ENCODE results near the gene HBQ1. TPM values are rescaled to one million over a fixed set of nuclear protein-coding genes. Genes with fewer than 3 reads are reported as not detected.
"Not testable (repeated sequence)": the region's sequence is repeated elsewhere in the genome, so short reads cannot be mapped to it uniquely, and the experiment has no call there.

The HBQ1 gene
- total RNA-seq, 2 donors from 2014 or later = not detected

- intact Hi-C loops (cut with DNase I, micrococcal nuclease) = no loop called here
- DNase-seq (no peak), ATAC-seq (no peak)
Measured at GRCh38 chr16:159136-159849, 21.0 kb upstream of the HBQ1 start.

DNA sequence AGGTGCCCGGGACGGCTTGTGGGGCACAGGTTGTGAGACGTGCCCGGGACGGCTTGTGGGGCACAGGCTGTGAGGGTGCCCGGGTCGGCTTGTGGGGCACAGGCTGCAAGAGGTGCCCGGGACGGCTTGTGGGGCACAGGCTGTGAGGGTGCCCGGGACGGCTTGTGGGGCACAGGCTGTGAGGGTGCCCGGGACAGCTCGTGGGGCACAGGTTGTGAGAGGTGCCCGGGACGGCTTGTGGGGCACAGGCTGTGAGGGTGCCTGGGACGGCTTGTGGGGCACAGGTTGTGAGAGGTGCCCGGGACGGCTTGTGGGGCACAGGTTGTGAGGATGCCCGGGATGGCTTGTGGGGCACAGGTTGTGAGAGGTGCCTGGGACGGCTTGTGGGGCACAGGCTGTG lies 20.0 kb upstream of the HBQ1 start:
- DNase-seq; intact Hi-C loops (cut with DNase I, micrococcal nuclease); ATAC-seq: not testable (repeated sequence)

DNA sequence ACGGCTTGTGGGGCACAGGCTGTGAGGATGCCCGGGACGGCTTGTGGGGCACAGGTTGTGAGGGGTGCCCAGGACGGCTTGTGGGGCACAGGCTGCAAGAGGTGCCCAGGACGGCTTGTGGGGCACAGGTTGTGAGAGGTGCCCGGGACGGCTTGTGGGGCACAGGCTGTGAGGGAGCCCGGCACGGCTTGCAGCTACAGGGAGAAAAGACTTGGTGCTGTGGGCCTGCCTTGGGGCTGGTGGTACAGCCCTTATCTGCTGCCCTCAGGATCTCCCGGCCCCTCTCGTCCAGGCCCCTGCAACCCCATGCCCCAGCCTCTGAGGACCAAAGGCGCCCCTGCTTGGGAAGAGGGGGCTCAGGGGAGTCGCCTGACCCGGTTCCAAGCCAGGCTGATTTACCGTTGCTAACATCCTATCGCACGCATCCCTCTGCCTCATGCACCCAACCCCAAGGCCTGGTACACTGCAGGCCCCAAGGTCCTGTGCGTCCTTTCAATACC lies 19.5 kb upstream of the HBQ1 start:
- intact Hi-C loops (cut with DNase I, micrococcal nuclease) = no loop called here
- ATAC-seq = no peak
- no peak for DNase-seq

GRCh38 chr16:162271-162991 lies 17.8 kb upstream of the HBQ1 start:
- no peak for DNase-seq
- no peak for ATAC-seq
- intact Hi-C loops (cut with DNase I, micrococcal nuclease) = no loop called here

- DNase-seq; intact Hi-C loops (cut with DNase I, micrococcal nuclease); ATAC-seq: not testable (repeated sequence)
Measured at GRCh38 chr16:163139-163538, 17.1 kb upstream of the HBQ1 start.

DNA sequence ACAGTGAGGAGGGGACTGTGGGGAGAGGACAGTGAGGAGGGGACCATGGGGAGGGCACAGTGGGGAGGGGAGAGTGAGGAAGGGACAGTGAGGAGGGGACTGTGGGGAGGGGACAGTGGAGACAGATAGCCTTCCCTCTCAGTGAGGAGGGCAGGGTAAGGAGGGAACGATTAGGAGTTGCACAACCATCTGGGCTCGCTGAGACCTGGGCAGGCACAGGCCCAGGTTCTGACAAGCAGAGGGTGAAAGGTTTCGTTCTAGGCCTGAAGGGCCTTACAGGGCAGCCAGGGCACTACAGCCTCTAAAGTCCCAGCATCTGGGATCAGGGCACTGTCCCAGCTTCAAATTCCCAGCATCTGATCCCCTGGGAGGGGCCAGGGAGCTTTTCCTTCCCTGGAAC lies 16.6 kb upstream of the HBQ1 start:
- ATAC-seq; intact Hi-C loops (cut with DNase I, micrococcal nuclease): not testable (repeated sequence)
- peak in 1 of 2 donors; percentile 17 for DNase-seq

DNA sequence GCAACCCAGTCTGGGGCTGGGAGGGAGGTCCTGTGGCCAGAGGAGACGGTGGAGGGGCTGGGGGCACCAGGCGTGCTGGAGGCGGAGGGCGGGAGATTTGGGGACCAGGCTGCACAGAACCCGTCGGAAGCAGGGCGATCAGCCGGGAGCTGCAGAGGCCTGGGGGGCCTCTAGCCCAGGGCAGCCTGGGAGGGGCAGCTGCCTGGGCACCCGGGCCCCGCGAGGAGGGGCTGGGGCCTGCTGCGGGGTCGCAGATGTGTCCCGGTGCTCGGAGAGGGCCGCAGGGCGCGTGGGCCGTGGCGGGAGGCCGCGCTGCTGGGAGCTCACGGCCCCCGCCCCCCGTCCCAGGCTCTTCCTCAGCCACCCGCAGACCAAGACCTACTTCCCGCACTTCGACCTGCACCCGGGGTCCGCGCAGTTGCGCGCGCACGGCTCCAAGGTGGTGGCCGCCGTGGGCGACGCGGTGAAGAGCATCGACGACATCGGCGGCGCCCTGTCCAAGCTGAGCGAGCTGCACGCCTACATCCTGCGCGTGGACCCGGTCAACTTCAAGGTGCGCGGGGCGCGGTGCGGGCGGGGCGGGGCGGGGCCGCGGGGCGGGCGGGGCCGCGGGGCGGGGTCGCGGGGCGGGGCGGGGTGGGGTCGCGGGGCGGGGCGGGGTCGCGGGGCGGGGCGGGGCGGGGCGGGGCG lies 16.0 kb upstream of the HBQ1 start:
- ATAC-seq = peak; percentile 45
- DNase-seq; intact Hi-C loops (cut with DNase I, micrococcal nuclease): not testable (repeated sequence)

DNA sequence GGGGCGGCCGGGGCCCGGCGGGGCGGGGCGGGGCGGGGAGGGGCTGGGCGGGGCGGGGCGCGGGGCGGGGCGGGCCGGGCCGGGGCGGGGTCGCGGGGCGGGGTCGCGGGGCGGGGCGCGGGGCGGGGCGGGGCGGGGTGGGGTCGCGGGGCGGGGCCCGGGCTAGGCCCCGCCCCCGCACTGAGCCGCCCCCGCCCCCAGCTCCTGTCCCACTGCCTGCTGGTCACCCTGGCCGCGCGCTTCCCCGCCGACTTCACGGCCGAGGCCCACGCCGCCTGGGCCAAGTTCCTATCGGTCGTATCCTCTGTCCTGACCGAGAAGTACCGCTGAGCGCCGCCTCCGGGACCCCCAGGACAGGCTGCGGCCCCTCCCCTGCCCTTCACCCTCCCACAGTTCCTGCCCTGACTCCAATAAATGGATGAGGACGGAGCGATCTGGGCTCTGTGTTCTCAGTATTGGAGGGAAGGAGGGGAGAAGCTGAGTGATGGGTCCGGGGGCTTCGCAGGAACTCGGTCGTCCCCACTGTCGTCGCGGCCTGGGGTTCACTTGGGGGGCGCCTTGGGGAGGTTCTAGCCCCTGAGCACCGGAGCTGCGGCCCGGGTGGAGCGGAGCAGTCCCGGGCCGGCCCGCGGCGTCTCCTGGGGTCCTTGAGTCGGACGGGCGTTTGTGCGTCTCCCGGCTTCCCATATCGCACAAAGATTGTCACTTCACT lies 15.3 kb upstream of the HBQ1 start:
- intact Hi-C loops (cut with DNase I, micrococcal nuclease) = no loop called here
- ATAC-seq = no peak
- DNase-seq = no peak

GRCh38 chr16:165539-166374 lies 14.5 kb upstream of the HBQ1 start, which contains the start of gene HBM:
TSS of gene HBM (plus strand) at chr16:165978. CDS start at chr16:165998, 20 bp downstream.
- intact Hi-C loops (cut with DNase I, micrococcal nuclease) = no loop called here
- no peak for ATAC-seq
- DNase-seq = peak in 1 of 2 donors; percentile 19

DNA sequence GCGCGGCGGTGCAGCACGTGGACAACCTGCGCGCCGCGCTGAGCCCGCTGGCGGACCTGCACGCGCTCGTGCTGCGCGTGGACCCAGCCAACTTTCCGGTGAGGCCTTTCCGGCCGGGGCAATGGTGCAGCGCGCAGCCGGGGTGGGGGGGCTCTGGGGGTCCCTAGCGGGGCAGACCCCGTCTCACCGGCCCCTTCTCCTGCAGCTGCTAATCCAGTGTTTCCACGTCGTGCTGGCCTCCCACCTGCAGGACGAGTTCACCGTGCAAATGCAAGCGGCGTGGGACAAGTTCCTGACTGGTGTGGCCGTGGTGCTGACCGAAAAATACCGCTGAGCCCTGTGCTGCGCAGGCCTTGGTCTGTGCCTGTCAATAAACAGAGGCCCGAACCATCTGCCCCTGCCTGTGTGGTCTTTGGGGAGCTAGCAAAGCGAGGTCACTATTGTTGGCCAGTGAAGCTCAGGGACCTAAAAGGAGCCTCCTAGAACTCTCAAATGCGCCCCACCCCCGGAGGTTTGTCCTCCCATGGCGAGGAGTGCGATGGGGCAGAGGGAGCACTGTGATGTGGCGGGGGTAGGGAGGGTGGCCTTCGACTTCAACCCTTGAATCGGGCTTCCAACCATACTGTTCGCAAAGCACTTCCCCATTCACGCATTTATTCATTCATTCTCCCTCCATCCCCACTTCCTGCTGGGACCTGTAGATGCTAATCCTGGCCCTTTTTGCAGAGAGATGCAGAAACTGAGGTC lies 13.7 kb upstream of the HBQ1 start:
- no peak for DNase-seq
- ATAC-seq = peak; percentile 20
- intact Hi-C loops (cut with DNase I, micrococcal nuclease) = no loop called here

DNA sequence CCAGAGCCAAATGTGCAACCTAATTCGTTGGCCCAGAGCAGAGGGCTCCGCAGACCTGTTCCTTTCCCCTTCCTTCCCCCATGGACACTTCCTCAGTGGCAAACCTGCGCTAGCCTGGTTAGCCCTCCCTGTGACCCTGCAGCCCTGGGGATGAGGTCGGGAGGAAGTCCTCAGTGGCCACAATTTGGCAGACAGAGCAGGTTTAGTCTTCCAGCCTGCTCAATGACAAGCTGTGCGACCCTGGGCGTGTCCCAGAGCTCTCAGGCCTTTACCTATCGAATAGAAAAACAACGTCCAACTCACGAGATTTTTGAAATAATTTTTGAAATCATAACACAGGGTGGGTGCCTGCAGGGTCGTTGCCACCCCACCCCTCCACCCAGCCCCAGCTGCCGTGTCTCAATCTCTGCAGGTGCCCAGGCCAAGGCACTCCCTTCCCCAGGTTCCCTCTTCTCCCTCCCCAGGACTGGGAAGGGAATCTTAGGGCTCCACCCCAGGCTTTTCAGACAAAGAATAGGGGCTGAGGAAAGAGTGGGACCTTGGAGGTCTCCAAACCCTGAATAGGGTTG lies 13.1 kb upstream of the HBQ1 start:
- no peak for DNase-seq
- ATAC-seq = no peak
- intact Hi-C loops (cut with DNase I, micrococcal nuclease) = no loop called here

DNA sequence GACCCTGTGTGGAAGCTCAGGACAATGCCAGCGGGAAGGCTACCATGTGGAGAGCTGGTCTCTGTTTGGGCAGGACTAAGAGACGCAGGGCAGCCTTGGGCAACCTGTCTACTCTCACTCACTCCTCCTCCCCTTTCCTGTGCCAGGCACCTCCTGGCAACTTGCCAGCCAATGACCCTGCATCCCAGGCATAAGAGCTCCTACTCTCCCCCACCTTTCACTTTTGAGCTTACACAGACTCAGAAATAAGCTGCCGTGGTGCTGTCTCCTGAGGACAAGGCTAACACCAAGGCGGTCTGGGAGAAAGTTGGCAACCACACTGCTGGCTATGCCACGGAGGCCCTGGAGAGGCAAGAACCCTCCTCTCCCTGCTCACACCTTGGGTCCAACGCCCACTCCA lies 11.8 kb upstream of the HBQ1 start:
- intact Hi-C loops (cut with DNase I, micrococcal nuclease) = no loop called here
- no peak for ATAC-seq
- no peak for DNase-seq

DNA sequence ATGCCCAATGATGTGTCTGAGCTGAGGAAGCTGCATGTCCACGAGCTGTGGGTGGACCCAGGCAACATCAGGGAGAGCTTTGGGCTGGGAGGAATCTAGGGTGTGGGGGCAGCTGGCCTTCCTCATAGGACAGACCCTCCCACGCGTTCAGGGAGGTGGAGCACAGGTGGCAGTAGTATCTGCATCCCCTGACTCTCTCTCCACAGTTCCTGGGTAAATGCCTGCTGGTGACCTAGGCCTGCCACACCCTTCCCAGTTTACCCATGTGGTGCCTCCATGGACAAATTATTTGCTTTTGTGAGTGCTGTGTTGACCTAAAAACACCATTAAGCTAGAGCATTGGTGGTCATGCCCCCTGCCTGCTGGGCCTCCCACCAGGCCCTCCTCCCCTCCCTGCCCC lies 11.2 kb upstream of the HBQ1 start:
- DNase-seq (no peak), ATAC-seq (no peak)
- intact Hi-C loops (cut with DNase I, micrococcal nuclease) = no loop called here

- intact Hi-C loops (cut with DNase I, micrococcal nuclease) = not testable (repeated sequence)
- DNase-seq = peak in 1 of 2 donors; percentile 25
- ATAC-seq = peak; percentile 72
Measured at GRCh38 chr16:170088-170507, 10.2 kb upstream of the HBQ1 start.

GRCh38 chr16:170788-171187 lies 9.5 kb upstream of the HBQ1 start:
- DNase-seq (no peak), ATAC-seq (no peak)
- intact Hi-C loops (cut with DNase I, micrococcal nuclease) = no loop called here

DNA sequence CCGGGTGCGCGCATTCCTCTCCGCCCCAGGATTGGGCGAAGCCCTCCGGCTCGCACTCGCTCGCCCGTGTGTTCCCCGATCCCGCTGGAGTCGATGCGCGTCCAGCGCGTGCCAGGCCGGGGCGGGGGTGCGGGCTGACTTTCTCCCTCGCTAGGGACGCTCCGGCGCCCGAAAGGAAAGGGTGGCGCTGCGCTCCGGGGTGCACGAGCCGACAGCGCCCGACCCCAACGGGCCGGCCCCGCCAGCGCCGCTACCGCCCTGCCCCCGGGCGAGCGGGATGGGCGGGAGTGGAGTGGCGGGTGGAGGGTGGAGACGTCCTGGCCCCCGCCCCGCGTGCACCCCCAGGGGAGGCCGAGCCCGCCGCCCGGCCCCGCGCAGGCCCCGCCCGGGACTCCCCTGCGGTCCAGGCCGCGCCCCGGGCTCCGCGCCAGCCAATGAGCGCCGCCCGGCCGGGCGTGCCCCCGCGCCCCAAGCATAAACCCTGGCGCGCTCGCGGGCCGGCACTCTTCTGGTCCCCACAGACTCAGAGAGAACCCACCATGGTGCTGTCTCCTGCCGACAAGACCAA lies 7.8 kb upstream of the HBQ1 start, which contains the start of gene HBA2:
HBA2 (plus strand) TSS at position 503 of the 568 bp plus-strand sequence; CDS start at position 540, 37 bp downstream.
- peak; percentile 54 for ATAC-seq
- intact Hi-C loops (cut with DNase I, micrococcal nuclease); DNase-seq: not testable (repeated sequence)

All from left colon (tissue), 2 donors.